ENCODE results near the gene RAD51B. TPM values are rescaled to one million over a fixed set of nuclear protein-coding genes. Genes with fewer than 3 reads are reported as not detected.

RAD51B gene
- total RNA-seq, 1 experiment from 2014 or later, result 16.7 TPM

- peaks cover 2% of the 10 kb centered on the region; the same call in 1 of the 2 replicates for H3K4me1 ChIP-seq (ENCODE audit: insufficient read depth, low read length)
- H4K20me1 ChIP-seq (ENCODE audit: control insufficient read depth, insufficient read depth, insufficient read length), result no peaks in the 10 kb centered on the region
- H3K79me1 ChIP-seq (ENCODE audit: insufficient read depth, low read depth, low read length, poor library complexity, severe bottlenecking), result no peaks in the 10 kb centered on the region
- Mint-ChIP-seq H3K27ac (no peak overlapping the region), H3K9me3 (no peaks in the 10 kb centered on the region), H3K4me1 (peaks cover 41 to 44% of the 10 kb centered on the region in 2 experiments), H3K27me3 (ENCODE audit: low read depth) (peaks cover 19% of the 10 kb centered on the region), H3K36me3 (ENCODE audit: insufficient read depth in 1 of 3, low read depth in 3 of 3) (no peaks in the 10 kb centered on the region), H3K4me3 (no peak overlapping the region; a peak in 1 of 5 replicates)
- H3T11ph ChIP-seq (ENCODE audit: low read length), result no peak overlapping the region
- H2BK5ac ChIP-seq (ENCODE audit: insufficient read length, low read length), result no peak overlapping the region
- H4K91ac ChIP-seq (ENCODE audit: insufficient read length, low read depth, low read length), result no peak overlapping the region
- no peak overlapping the region for H2BK12ac ChIP-seq (ENCODE audit: insufficient read length, low read depth, low read length)
- no peak overlapping the region for H3K56ac ChIP-seq (ENCODE audit: insufficient read length, low read depth, low read length)
- no CpG with 5 or more reads among the region's 4 CpGs for WGBS (ENCODE audit: extremely low coverage, insufficient read length, low lambda C conversion rate)
- H3K9ac ChIP-seq (ENCODE audit: extremely low read depth, insufficient read length, low read length), result no peak overlapping the region
- no peaks in the 10 kb centered on the region; the same call in 1 of the 2 replicates for H3K27me3 ChIP-seq (ENCODE audit: insufficient read depth, low read length)
- no peak overlapping the region for H2BK15ac ChIP-seq (ENCODE audit: low read depth, low read length)
- no peak overlapping the region for H2BK120ac ChIP-seq (ENCODE audit: low read depth, low read length, poor library complexity, severe bottlenecking)
- no peak overlapping the region for H3K23ac ChIP-seq (ENCODE audit: insufficient read length, low read depth, low read length)
- no peak overlapping the region for H3K4ac ChIP-seq (ENCODE audit: low read depth, low read length)
- TF ChIP-seq CTCF (conservative IDR thresholded peaks at IDR 0.05), result no peak
- H2AFZ ChIP-seq (ENCODE audit: low read length), result no peak overlapping the region
- no peak overlapping the region for H3K18ac ChIP-seq (ENCODE audit: insufficient read length, low read depth, low read length)
- H4K5ac ChIP-seq (ENCODE audit: insufficient read length, low read depth, low read length), result no peak overlapping the region
- H3K14ac ChIP-seq (ENCODE audit: insufficient read depth, low read length), result no peak overlapping the region
- H4K8ac ChIP-seq (replicated peaks; ENCODE audit: insufficient read length, low read depth, low read length), result no peak overlapping the region
- no peaks in the 10 kb centered on the region for H3K9me3 ChIP-seq (ENCODE audit: control insufficient read depth, low read depth, low read length)
- no peak for DNase-seq
- no peak overlapping the region for H2BK20ac ChIP-seq (ENCODE audit: low read depth, low read length, poor library complexity, severe bottlenecking)
- H2AK5ac ChIP-seq (ENCODE audit: insufficient read length, low read length), result no peak overlapping the region
- H3K27ac ChIP-seq (ENCODE audit: insufficient read length, low read depth, low read length), result no peak overlapping the region
- no peak overlapping the region for H3K4me2 ChIP-seq (ENCODE audit: insufficient read depth, insufficient read length, low read length)
- H3K23me2 ChIP-seq (ENCODE audit: insufficient read length, low read depth, low read length, poor library complexity, severe bottlenecking), result no peaks in the 10 kb centered on the region
- no peaks in the 10 kb centered on the region for H3K79me2 ChIP-seq (ENCODE audit: insufficient read depth, low read length)
These were observed 543.3 kb downstream of the RAD51B start for GRCh38 chr14:68362846-68363245.
